Testis (tissue), 2 donors: Measurements from ENCODE around the gene BCL6.

Source experiments
- POLR2A ChIP-seq: fragments of 450-650 bp; IDR thresholded peaks from one replicate; pipeline ENCODE4 v1.6.1; 2017; ENCODE audit warnings: antibody characterized with exemption, mild to moderate bottlenecking, moderate library complexity
- TF ChIP-seq, protein P1 (sequence below), 3 experiments: fragments of 450-650 bp in 2 of 3; fragments of 200-600 bp in 1 of 3; sonication (generic) in 1 of 3; IDR thresholded peaks; one replicate each; pipeline ENCODE4 v1.5.1; 2016 to 2019; ENCODE audit warnings: antibody characterized with exemption in 3 of 3, mild to moderate bottlenecking in 2 of 3, moderate library complexity in 1 of 3

DNA sequence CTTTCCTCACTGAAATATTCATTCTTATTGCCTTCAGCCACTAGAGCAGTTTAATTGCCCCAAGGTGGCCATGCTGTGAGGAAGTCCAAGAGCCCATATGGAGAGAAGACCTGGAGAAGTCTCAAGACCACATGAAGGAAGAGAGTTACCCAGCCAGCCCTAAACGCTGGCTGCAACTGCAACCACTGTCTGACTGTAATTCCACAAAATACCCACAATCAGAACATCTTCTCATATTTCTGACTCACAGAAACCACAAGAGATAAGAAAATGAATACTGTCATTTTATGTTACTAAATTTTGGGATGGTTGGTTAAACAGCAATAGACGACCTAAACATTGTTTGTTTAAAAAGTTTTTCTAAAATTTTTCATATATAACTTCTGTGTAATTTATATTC is 60.4 kb downstream of the BCL6 start:
- TF ChIP-seq, protein P1, sequence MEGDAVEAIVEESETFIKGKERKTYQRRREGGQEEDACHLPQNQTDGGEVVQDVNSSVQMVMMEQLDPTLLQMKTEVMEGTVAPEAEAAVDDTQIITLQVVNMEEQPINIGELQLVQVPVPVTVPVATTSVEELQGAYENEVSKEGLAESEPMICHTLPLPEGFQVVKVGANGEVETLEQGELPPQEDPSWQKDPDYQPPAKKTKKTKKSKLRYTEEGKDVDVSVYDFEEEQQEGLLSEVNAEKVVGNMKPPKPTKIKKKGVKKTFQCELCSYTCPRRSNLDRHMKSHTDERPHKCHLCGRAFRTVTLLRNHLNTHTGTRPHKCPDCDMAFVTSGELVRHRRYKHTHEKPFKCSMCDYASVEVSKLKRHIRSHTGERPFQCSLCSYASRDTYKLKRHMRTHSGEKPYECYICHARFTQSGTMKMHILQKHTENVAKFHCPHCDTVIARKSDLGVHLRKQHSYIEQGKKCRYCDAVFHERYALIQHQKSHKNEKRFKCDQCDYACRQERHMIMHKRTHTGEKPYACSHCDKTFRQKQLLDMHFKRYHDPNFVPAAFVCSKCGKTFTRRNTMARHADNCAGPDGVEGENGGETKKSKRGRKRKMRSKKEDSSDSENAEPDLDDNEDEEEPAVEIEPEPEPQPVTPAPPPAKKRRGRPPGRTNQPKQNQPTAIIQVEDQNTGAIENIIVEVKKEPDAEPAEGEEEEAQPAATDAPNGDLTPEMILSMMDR (IDR thresholded peaks at IDR 0.05) = no peak
- no peak for TF ChIP-seq POLR2A
